Adrenal gland (tissue), 5 donors: ENCODE data around the gene EFHC1.

ENCODE experiments used
- POLR2A ChIP-seq, 2 donors: fragments of 450-650 bp; IDR thresholded peaks; one replicate each; pipeline ENCODE4 v1.6.1; 2017; ENCODE audit warnings: antibody characterized with exemption in 2 of 2, mild to moderate bottlenecking in 2 of 2, moderate library complexity in 1 of 2
- TF ChIP-seq, protein P1 (sequence below), 6 experiments: fragments of 450-650 bp in 4 of 6; fragments of 200-600 bp in 2 of 6; sonication (generic) in 1 of 6; IDR thresholded peaks; 1 replicate in 5 of 6; 2 replicates in 1 of 6; pipeline versions ENCODE4 v1.5.1 to v1.8.0; 2016 to 2021; ENCODE audit warnings: antibody characterized with exemption in 6 of 6, mild to moderate bottlenecking in 2 of 6, moderate library complexity in 1 of 6
- donor health status: DM: no; HTN: no; CAD: no.

DNA sequence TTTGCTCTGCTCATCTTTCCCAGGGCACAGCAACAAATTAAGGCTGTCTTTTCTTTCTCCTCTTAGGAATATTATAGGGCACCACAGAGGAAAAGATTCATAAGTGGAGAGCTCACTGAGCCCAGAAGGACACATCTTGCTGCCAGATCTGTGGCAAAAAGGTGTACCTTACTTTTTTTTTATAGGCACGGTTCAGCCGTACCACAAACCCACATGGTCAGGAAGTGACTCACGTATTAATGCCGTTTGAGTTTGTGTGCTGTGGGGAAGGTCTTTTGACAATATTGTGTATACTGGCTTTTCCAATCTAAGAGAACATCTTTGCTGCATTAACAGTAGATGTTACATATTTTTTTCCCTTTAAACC, 29.8 kb upstream of the EFHC1 start:
- TF ChIP-seq, protein P1, sequence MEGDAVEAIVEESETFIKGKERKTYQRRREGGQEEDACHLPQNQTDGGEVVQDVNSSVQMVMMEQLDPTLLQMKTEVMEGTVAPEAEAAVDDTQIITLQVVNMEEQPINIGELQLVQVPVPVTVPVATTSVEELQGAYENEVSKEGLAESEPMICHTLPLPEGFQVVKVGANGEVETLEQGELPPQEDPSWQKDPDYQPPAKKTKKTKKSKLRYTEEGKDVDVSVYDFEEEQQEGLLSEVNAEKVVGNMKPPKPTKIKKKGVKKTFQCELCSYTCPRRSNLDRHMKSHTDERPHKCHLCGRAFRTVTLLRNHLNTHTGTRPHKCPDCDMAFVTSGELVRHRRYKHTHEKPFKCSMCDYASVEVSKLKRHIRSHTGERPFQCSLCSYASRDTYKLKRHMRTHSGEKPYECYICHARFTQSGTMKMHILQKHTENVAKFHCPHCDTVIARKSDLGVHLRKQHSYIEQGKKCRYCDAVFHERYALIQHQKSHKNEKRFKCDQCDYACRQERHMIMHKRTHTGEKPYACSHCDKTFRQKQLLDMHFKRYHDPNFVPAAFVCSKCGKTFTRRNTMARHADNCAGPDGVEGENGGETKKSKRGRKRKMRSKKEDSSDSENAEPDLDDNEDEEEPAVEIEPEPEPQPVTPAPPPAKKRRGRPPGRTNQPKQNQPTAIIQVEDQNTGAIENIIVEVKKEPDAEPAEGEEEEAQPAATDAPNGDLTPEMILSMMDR (IDR thresholded peaks at IDR 0.05): no peak
- TF ChIP-seq POLR2A (IDR thresholded peaks at IDR 0.05): no peak
